Activated T-helper 1 cell treated with Interleukin-2 at 50 U/mL for 16 hours (primary cell): ENCODE data around the gene RPL3.

ENCODE experiments used
- DNase-seq: peaks from one replicate; pipeline ENCODE4 v3.0.0-alpha.2; 2020; ENCODE audit warnings: low read depth

Gene RPL3

DNA sequence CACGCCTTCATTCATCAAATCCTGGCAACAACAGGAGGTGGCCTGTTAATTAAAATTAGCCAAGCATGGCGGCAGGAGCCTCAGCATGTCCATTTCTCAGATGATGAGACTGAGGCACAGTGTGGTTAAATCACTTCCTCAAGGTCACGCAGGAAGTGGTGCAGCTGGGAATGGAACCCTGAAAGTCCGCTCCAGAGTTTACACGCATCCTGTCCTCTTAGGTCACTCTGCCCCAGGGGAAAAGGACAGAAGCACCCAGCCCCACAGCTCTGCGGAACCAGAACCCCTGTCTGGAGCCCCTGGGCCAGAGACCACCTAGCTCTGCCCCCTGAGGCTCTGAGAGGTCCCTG is 19.6 kb downstream of the RPL3 start:
- no peak for DNase-seq

DNA sequence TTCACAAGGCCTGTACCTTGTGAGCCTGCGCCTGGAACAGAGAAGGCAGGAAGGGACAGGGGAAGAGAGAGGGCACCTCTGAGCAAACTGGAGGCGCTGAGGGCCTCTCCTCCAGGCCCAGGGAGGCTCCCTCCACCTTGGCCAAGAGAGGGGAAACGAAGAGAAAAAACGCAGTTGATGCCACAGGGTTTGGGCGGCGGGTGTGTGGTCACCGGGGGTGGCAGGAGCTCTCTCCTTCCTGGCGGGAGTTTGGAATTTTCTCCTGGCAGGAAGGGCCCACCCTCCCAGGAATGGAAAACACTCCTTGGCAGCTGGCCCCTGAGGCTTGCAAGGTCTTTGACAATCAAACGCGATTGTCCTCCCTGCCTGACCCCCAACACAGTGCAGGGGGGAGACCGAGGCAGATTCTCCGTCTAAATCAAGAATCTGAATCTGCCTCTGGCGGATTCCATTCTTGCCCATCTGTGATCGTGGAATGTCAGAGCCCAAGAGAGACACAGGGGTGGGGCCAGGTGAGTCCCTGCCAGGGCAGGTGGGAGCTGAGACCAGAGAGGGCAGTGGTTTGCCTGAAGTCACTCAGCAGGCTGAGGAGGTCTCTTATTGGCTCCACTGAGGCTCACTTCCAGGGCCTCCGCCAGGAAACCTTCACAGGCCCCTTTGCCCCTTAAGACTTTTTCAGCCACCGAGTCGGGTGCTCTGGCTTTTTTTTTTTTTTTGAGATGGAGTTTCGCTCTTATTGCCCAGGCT is 21.0 kb downstream of the RPL3 start:
- no peak for DNase-seq

DNA sequence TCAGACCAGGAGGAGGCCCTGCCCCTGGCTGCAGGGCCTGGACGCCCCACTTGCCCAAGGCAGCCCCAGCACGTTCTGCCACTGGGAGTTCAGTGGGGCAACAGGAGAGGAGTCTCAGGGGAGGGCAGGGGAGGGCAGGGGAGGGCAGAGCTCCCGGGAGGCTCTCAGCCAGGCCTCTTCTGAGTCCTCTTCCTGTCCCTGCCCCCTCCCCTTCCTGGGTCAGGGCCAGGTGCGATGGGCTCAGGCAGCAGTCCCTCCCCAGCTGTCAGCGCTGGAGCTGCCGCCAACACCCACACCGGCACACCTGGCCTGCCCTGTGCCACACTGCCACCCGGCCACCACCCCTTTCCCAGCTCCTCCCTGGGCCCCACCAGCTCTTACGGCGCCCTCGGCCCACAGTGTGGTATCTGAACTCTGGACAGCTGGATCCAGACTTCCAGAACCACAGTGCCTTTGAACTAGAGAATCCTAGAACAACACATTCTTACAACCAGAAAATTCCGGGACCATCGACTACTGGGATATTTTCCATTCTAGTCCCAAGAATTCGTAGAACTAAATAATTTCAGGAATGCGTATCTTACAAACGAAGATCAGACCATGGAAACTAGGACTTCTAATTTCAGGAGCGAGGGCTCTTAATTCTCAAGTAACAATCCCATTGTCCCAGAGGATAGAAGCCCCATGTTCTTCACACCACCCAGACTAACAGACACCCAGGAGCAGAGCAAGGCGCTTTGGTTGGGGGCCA is 21.8 kb downstream of the RPL3 start:
- DNase-seq: no peak

DNA sequence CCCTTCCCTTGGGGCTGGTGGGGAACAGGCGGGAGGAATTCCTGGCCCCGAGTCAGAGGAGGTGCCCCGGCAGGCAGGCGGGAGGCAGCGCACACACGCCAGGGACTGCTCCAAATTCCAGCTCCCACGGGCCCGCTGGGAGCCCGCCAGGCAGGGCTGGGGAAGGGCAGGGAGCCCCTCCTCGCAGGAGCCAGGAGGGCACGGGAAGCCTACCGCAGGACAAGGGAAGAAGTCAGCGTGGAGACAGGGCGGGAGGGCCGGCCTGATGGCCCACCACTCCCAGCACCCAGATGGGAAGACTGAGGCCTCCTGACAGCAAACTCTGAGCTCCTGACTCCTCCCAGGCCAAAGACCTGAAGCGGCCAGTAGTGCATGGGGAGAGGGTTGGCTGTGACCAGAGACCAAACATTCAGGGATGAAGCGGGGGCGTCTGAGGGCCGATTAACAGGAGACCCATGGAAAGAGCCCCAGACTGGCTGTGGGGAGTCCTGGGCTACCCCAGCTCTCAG is 22.4 kb downstream of the RPL3 start:
- DNase-seq: no peak

DNA sequence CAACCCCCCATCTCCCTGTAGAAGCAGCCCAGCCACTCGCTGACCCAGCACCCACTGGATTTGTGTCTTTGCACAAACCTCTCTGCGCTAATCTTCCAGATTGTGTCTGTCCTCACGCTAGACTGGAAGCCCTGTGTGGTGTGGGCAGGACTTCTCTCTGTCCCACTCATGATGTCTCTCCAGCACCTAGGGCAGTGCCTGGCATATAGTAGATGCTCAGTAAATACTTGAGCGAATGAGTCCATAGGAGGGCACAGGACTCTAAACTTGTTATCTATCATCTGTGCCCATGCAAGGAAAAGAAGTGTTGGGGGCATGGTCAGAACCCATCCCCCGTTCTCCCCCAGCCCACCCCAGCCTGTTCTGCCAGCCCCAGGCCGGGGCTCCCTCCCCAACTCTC is 22.9 kb downstream of the RPL3 start:
- no peak for DNase-seq

DNA sequence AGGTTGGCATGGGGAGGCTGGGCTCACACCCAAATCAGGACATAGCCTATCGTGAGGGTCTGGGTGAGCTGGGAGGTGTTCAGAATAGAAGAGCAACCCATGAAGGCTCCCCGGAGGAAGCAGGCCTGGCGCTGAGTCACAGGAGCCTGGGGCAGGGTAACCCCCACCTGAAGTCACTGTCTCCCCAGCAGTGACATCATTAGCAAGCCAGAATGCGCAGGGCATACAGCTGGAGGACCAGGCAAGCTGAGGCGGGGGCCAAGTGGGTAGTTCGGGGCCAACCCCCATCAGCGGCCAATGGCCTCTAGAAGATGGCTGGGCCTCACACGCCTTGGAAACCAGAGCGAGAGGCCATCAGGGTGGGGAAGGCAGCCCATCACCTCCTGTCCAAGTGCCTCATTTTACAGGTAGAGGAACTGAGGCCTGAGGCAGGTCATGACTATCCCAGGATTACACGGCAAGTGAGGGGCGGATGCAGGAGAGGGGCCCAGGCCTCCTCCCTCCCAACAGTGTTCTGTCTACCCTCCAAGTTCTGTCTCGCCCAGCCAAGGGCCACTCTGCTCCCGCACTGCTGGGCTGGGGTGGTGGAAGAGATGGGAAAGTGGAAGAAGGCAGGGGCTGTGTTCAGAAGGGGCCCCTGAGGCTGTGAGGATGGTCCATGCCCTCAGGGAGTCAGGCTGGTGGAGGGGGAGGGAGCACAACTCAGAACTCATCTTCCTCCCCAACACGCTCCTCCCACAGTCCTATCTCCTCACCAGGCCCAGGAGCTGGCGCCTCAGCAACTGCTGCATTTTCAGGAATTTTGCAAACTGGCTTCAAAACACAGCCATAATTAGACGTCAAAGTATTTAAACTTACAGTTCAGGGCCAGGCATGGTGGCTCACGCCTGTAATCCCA is 24.6 kb downstream of the RPL3 start:
- DNase-seq: no peak

DNA sequence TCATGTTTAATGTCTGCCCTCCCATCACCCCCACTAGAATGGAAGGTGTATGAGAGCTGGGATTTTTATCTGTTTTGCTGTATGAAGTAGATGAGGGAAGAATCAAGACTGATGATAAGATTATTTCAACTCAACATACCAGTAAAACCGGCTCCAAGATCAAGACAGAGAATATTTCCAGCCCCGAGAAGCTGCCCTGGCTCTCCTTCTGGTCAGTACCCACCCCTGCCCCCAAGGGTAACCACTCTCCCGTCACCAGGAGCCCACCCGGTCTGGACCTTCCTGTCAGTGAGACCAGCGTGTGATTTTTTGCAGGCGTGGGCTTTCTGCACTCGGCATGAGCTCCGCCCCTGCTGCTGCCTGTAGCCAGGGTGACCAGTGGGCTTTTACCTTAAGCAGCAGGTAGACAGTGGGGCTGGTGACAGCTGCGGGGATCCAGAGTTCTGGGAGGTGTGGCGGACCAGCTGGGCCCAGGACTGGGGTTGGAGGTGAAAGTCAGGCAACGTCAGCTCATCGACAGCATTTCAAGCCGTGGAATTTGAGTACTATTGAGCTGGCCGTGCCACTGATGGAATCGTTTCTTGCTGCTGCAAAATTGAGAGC is 25.6 kb downstream of the RPL3 start:
- no peak for DNase-seq

DNA sequence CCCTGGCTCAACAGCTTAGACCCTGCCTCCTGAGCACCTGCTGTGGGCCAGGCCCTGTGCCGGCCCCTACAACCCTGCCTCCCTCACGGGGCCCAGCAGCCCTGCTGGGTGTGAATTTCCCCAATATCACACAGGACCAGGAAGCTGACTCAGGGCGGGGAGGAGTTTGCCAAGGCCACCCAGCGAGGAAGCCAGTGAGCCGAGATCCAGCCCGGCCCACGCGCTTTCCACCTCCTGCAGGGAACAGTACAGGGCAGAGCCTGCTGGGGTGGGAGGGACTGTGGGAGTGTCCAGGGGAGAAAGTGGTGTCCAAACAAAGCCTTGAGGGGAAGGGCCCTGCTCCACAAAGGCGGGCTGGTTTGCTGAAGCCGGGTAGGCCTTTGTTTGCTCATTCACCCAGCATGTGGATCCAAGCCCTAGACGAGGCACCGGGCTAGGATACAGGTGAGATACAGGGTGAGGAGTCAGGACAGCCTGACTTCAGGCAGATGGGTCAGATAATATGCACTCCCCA is 26.8 kb downstream of the RPL3 start:
- no peak for DNase-seq

DNA sequence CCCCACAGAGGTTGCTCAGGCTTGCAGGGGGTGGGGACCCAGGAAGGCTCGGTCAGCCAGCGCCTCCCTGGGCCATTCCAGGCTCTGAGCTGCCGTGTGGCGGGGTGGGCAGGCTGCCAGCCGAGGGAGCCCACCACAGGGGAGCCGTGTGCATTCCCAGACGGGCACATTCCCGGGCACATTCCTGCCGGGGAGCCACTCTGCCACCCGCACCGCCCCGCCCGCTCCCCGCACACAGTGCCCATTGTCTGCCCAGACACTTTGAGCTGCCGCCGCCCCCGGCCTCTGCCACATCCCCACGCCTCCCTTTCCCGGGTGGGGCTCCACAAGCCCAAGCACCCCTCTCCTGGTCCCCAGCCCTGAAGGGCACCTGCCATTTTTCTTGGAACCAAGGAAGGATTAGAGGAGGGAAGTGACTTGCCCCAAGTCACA is 27.4 kb downstream of the RPL3 start:
- no peak for DNase-seq

DNA sequence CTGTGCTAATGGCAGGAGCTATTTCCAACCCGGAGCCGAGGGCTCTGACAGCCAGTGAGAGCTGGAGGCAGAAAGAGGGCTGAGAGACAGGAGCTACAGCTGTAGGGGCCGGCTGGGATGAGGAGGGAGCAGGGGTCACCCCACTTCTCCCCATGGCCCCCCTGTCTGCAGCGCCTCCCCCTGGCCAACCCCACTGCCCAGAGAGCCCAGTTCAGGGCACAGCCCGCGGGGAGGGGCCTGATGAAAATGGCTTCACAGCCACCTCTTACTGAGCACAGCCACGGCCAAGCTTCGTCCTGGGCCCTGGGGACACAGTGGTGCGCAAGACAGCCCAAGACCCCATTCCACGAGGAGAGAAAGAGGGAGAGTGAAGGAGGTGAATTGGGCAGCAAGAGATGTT is 27.9 kb downstream of the RPL3 start:
- no peak for DNase-seq

DNA sequence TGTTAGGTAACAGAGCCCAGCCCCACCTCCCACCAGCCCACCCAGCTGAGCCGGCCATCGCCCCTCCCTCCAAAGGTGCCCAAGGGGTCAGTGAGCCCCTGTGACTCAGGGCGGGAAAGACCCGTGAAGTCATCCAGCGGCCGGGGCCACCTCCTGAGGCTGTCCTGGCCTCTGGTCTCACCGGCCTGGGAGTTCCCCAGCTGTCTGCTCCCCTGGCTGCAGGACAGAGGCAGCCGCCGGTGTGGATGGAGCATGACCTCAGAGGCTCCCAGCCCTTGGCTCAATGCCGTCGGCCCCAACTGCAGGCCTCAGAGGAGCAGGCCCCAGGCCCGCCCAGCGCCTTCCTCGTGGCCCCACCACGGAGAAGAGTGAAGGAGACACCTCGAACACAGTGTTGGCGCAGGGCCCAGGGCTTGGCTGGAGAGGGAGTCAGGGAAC is 28.7 kb downstream of the RPL3 start:
- no peak for DNase-seq

DNA sequence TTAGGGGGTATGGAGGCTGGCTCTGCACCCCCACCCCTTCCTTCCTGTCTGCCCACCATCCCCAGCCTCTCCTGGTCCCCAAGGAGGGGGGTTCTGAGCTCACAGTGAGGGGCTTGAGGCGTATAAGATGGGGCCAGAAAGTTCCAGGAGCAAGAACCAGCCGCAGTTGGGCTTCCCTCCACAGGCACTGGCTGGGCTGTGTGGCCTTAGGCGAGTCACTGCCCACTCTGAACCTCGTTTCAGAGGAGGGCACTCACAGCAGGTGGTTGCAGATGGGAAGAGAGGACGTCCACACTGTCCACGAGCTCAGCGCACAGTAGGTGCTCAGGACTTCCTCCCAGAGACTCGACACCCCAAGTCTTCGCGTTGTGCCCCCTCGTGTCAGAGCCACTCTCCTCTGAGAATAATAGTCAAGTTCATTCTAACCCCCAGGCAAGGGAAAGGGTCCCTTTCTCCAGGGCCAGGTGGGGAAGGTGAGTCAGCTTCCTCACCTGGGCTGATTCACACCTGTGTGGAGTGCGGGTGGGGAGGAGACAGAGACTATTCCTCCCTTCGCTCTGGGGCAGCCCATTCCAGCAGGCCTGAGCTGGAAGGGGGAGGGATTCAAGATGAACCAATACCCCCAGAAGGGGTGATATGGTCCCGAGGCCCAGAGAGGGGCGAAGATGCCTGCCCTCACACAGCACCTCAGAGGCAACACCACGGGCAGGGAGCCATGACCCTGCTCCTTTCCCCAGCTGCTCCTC is 29.3 kb downstream of the RPL3 start:
- DNase-seq: no peak

DNA sequence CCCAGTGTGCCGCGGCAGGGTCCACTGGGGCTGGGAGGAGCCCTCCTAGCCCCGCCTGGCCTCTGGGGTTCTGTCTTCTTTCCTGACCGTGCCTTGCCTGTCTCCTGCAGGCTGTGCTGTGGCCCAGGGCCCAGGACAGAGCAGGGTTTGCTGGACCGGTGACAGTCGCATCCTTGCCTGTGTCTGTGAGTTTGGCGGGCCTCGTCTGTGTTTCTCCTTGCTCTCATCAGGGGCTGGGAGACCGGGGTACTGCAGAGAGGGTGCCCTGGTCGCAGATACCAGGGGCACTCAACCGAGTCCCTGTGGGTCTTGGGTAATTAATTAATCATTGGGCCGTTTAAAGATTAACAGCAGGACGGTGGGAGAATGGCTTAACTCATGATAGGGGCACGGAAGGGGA is 29.9 kb downstream of the RPL3 start:
- DNase-seq: no peak

DNA sequence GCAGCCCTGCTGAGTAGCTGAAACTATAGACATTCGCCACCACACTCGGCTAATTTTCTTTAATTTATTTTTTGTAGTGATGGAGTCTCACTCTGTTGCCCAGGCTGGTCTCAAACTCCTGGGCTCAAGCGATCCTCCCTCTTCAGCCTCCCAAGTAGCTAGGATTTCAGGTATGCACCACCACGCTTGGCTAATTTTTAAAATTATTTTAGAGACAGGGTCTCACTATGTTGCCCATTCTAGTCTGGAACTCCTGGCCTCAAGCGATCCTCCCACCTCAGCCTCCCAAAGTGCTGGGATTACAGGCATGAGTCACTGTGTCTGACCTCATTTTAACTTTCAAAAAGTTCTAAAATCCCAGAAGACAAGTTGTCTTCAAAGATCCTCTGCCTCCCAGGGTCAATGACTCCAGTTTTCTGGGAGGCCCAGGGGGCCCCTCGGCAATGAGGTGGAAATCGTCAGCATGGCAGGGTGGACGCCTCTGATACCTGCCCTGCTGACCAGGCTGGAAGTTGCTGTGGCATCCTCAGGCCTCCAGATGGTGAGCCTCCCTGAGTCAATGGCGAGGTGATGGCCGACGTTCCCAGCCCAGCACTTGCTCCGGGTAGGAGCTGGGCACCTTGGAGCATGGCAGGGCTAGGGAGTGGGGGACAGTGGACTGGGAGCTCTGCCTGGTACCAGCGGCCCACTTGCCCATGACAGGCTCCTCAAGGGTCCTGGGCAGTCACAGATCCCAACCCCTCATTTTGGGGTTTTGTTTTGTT is 31.1 kb downstream of the RPL3 start:
- DNase-seq: no peak

DNA sequence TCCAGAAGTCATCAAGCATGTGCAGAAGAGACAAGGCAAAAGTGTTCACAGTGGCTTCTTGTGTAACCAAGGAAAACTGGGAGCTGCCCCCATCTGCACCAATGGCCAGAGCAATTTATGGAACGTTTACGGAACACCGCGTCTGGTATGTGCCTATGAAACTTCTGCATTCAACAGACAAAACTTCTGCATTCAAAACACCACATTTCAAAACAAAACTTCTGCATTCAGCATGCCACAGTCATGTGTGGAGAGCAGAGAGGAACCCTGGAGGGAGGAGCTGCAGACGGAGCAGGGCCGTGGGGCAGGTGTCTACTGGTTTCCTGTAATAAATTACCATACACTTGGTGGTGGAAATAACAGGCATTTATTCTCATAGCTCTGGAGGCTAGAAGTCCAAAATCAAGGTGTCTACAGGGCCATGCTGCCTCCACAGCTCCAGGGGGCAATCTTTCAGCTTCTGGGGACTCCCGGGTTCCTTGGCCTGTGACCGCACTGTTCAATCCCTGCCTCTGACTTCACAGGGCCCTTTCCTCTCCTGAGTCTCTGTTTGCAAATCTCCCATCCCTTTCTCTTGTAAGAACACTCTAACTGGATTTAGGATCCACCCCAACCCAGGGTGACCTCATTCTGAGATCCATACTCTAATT is 32.2 kb downstream of the RPL3 start:
- no peak for DNase-seq

DNA sequence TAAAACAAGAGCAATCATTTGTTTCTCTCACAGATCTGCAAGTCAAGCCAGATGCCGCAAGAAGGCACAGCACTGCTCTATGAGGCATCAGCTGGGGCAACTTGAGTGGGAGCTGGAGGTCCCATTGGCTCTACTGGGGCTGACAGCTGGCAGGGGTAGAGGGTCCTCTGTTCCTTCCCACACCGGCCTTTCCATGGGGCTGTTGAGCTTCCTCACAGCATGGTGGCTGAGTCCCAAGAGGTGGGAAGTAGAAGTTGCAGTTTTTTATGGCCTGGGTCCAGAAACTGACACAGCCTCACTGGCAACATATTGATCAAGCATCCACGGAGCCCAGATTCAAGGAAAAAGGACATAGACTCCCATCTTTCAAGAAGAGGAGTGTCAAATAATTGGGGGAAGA is 34.4 kb downstream of the RPL3 start:
- DNase-seq: no peak

DNA sequence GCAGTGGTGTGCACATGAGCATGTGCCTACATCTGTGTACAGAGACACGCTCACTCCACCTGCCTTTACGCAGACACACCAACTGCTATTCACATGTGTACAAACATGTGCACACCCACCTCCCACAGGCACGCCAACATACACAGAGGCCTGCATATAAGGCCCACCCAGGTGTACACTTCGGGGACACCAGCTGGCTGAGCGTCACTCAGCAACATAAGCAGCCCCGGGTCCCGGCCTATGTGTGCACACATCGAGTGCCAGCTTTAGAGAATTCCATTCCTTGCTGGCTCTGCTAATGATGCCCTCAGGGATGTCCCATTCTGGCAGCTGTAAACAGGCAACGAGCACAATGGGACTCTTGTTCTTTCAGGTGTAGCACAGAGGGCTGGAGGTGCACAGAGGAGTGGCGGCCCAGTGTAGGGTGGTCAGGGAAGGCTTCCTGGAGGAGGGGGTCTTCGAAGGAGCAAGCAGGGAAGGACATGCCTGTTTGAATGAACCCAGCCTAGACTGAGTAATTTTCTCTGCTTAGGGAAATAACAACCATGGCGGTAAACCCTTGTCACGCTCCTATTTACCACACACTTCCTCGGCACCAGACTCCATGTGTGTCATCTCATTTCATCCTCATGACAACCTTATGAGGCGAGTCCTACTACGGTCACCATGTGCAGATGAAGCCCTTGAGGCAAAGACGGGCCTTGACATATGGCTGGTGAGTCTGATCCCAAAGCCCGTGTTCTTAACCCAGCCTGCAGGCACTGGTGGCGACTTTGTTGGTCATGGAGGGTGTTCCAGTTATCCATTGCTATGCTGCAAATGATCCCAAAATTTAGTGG is 35.1 kb downstream of the RPL3 start:
- DNase-seq: no peak

DNA sequence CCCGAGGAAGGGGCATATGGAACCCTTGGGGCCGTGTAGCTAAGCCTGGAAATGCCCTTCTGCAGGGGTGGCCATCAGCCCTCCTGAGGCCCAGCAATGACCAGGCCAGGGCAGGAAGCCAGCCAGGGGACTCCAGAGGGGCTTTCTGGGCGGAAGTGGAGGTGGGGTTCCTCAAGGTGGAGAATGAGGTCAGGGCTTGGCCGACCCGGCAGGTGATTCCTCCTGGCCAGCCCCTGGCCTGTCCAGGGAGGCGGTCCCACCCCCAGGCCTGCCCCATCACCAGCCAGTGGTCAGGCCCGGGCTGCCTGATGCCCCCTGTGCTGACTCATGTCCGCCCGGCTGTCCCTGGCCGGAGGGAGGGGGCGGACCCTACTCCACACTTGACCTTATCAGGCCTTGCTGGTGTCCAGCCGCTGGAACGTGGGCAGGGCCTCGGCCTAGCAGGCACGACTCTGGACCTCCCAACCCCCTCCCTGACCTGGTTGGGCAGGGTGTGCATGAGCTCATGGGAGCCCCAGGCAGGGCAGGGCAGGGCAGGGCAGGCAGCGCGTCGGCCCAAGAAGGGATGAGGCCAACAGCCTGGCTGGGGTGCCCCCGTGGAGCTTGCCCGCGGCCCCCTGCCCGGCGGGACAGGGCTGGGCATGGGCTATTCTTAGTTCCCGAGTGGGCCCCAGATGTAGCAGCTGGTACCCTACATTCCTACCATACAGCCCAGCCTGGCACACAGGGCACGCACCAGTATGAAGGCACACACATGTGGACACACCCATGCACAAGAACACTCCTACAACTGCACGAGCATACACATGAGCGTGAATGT is 35.9 kb downstream of the RPL3 start:
- no peak for DNase-seq
